Mucosa of descending colon (tissue), 3 donors: Measurements from ENCODE around the gene WDR88. TPM values are rescaled to one million over a fixed set of nuclear protein-coding genes. Genes with fewer than 3 reads are reported as not detected.
"Not testable (repeated sequence)": the region's sequence is repeated elsewhere in the genome, so short reads cannot be mapped to it uniquely, and the experiment has no call there.

Experiments
- ATAC-seq: fragments of 200-7000 bp; cut with Tn5 transposase; one replicate; pipeline ENCODE4 v1.9.1; 2020; ENCODE audit warnings: mild to moderate bottlenecking, moderate library complexity
- DNase-seq, 3 donors: peaks; one replicate each; pipeline ENCODE4 v3.0.0-alpha.2; 2020
- H3K36me3 ChIP-seq: fragments of 200-600 bp; one replicate; pipeline ENCODE4 v1.8.0; 2021; ENCODE audit warnings: low read depth, mild to moderate bottlenecking
- H3K4me1 ChIP-seq: fragments of 200-600 bp; one replicate; pipeline ENCODE4 v1.8.0; 2021; ENCODE audit warnings: low read depth, mild to moderate bottlenecking
- H3K4me3 ChIP-seq: fragments of 200-600 bp; one replicate; pipeline ENCODE4 v1.8.0; 2021; ENCODE audit warnings: mild to moderate bottlenecking
- H3K9me3 ChIP-seq: fragments of 200-600 bp; one replicate; pipeline ENCODE4 v1.8.0; 2021; ENCODE audit warnings: mild to moderate bottlenecking
- intact Hi-C, 2 donors: fragments of 100-400 bp; cut with DNase I in 1 of 2; cut with micrococcal nuclease in 1 of 2; formaldehyde crosslinking; loops; one replicate each; pipeline versions ENCODE4 v1.11.0 to v1.11.1; 2022; cut with DNase I, micrococcal nuclease
- total RNA-seq, 3 donors: library from RNA; stranded (reverse); fragmentation: NEBNext Ultra II Directional in 2 of 3; extraction: Animal tissue kit (Norgen Biotek cat#: 25700) in 2 of 3; gene quantifications; one replicate each; pipeline versions ENCODE4 v1.2.1 to v1.2.4, GENCODE V29; 2021 to 2023
- TF ChIP-seq, protein P1 (sequence below): fragments of 200-600 bp; IDR thresholded peaks from one replicate; pipeline ENCODE4 v1.8.0; 2022; ENCODE audit warnings: antibody characterized with exemption, mild to moderate bottlenecking
- donor health status: DM: no; HTN: no; CAD: no; lungs with moderate emphysema.
- donor health status: DM: no; HTN: no; CAD: no.
- donor health status: DM: no; HTN: yes; CAD: no.

Gene WDR88
- total RNA-seq, 3 donors from 2014 or later = not detected

GRCh38 chr19:33163481-33163880 is 31.6 kb downstream of the WDR88 start:
- DNase-seq = no peak
- H3K9me3 ChIP-seq = no peaks in the 10 kb centered on the region
- intact Hi-C loops = no loop called here
- TF ChIP-seq, protein P1, sequence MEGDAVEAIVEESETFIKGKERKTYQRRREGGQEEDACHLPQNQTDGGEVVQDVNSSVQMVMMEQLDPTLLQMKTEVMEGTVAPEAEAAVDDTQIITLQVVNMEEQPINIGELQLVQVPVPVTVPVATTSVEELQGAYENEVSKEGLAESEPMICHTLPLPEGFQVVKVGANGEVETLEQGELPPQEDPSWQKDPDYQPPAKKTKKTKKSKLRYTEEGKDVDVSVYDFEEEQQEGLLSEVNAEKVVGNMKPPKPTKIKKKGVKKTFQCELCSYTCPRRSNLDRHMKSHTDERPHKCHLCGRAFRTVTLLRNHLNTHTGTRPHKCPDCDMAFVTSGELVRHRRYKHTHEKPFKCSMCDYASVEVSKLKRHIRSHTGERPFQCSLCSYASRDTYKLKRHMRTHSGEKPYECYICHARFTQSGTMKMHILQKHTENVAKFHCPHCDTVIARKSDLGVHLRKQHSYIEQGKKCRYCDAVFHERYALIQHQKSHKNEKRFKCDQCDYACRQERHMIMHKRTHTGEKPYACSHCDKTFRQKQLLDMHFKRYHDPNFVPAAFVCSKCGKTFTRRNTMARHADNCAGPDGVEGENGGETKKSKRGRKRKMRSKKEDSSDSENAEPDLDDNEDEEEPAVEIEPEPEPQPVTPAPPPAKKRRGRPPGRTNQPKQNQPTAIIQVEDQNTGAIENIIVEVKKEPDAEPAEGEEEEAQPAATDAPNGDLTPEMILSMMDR = no peak
- ATAC-seq = no peak
- no peaks in the 10 kb centered on the region for H3K4me1 ChIP-seq
- H3K4me3 ChIP-seq = no peak overlapping the region
- H3K36me3 ChIP-seq = no peaks in the 10 kb centered on the region

DNA sequence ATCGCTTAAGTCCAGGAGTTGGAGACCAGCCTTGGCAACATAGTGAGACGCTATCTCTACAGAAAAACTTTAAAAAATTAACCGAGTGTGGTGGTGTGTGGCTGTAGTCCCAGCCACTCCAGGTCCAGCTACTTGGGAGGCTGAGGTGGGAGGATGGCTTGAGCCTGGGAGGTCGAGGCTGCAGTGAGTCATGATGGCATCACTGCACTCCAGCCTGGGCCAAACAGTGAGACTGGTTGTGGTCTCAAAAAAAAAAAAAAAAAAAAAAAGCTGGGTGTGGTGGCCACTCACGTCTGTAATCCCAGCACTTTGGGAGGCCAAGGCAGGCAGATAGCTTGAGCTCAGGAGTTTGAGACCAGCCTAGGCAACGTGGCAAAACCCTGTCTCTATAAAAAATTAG is 34.1 kb downstream of the WDR88 start:
- H3K36me3 ChIP-seq, ATAC-seq, DNase-seq, H3K4me1 ChIP-seq, H3K9me3 ChIP-seq, H3K4me3 ChIP-seq, intact Hi-C loops: not testable (repeated sequence)

DNA sequence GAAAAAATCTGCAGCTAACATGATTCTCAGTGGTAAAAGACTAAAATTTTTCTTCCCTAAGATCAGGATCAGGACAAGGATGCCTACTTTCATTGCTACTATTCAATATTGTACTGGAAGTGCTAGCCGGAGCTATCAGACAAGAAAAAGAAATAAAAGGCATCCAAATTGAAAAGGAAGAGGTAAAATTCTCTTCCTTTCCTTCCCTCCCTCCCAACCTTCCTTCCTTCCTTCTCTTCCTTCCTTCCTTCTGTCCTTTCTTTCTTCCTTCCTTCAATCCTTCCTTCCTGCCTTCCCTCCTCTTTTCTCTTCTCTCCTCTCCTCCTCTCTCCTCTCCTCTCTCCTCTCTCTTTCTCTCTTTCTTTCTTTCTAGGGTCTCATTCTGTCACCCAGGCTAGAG is 35.5 kb downstream of the WDR88 start:
- intact Hi-C loops = no loop called here
- Histone ChIP-seq H3K4me3 (no peak overlapping the region), H3K36me3 (no peaks in the 10 kb centered on the region), H3K9me3 (no peaks in the 10 kb centered on the region), H3K4me1 (peaks cover 14% of the 10 kb centered on the region)
- DNase-seq = no peak
- ATAC-seq = no peak
- TF ChIP-seq, protein P1 = no peak

DNA sequence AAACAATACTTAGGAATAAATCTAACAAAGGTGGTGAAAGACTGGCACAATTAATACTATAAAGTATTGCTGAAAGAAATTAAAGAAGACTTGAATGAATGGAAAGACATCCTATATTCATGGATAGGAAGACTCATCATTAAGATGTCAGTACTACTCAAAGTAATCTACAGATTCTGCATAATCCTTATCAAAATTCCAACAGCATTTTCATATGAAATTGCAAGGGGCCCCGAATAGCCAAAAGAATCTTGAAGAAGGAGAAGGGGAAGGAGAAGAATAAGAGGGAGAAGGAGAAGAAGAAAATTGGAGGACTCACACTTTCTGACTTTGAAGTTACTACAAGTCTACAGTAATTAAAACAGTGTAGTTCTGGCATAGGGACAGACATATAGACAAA is 36.6 kb downstream of the WDR88 start:
- intact Hi-C loops = no loop called here
- TF ChIP-seq, protein P1 = no peak
- H3K4me3 ChIP-seq = no peak overlapping the region
- no peaks in the 10 kb centered on the region for H3K9me3 ChIP-seq
- no peaks in the 10 kb centered on the region for H3K36me3 ChIP-seq
- H3K4me1 ChIP-seq = peaks cover 15% of the 10 kb centered on the region
- no peak for DNase-seq
- no peak for ATAC-seq

GRCh38 chr19:33171222-33171795 is 39.4 kb downstream of the WDR88 start:
- Histone ChIP-seq H3K4me1 (peaks cover 15% of the 10 kb centered on the region), H3K4me3 (no peak overlapping the region), H3K9me3 (no peaks in the 10 kb centered on the region), H3K36me3 (no peaks in the 10 kb centered on the region)
- TF ChIP-seq, protein P1 = no peak
- DNase-seq = no peak
- peak; percentile 56 for ATAC-seq
- intact Hi-C loops = no loop called here

- intact Hi-C loops = no loop called here
- DNase-seq (no peak), ATAC-seq (no peak)
- H3K4me3 ChIP-seq = no peak overlapping the region
- peaks cover 15% of the 10 kb centered on the region for H3K4me1 ChIP-seq
- TF ChIP-seq, protein P1 = no peak
- no peaks in the 10 kb centered on the region for H3K36me3 ChIP-seq
- no peaks in the 10 kb centered on the region for H3K9me3 ChIP-seq
Measured at GRCh38 chr19:33171916-33172359, 40.0 kb downstream of the WDR88 start.
